Testis (tissue), 2 donors: ENCODE results near the gene BRI3.

ENCODE experiments used
- POLR2A ChIP-seq: fragments of 450-650 bp; IDR thresholded peaks from one replicate; pipeline ENCODE4 v1.6.1; 2017; ENCODE audit warnings: antibody characterized with exemption, mild to moderate bottlenecking, moderate library complexity
- TF ChIP-seq, protein P1 (sequence below), 3 experiments: fragments of 450-650 bp in 2 of 3; fragments of 200-600 bp in 1 of 3; sonication (generic) in 1 of 3; IDR thresholded peaks; one replicate each; pipeline ENCODE4 v1.5.1; 2016 to 2019; ENCODE audit warnings: antibody characterized with exemption in 3 of 3, mild to moderate bottlenecking in 2 of 3, moderate library complexity in 1 of 3

DNA sequence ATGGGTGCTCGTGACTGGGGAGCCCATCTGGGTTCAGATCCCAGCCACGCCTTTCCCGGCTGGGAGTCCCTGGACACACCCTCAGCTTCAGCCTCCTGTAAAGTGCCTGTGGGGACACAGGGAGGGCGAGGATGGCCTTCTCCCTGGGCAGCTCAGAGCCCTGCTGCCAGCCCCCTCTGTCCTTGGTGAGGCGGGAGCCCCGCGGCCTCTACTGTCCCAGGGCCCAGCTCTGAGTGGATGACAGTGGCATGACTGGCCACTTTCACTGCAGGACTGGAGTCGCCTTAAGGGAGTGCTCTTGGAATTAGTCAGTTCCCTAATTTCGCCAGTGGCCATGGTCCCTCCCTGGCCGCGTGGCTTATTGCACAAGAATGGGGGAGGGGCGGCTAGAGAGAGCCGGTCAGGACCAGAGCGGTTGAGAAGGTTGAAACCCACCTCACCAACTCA, 4.6 kb downstream of the BRI3 start:
- no peak for TF ChIP-seq POLR2A
- TF ChIP-seq, protein P1, sequence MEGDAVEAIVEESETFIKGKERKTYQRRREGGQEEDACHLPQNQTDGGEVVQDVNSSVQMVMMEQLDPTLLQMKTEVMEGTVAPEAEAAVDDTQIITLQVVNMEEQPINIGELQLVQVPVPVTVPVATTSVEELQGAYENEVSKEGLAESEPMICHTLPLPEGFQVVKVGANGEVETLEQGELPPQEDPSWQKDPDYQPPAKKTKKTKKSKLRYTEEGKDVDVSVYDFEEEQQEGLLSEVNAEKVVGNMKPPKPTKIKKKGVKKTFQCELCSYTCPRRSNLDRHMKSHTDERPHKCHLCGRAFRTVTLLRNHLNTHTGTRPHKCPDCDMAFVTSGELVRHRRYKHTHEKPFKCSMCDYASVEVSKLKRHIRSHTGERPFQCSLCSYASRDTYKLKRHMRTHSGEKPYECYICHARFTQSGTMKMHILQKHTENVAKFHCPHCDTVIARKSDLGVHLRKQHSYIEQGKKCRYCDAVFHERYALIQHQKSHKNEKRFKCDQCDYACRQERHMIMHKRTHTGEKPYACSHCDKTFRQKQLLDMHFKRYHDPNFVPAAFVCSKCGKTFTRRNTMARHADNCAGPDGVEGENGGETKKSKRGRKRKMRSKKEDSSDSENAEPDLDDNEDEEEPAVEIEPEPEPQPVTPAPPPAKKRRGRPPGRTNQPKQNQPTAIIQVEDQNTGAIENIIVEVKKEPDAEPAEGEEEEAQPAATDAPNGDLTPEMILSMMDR (IDR thresholded peaks at IDR 0.05), result no peak
